Rectal smooth muscle tissue (tissue), 1 donor: ENCODE data around the gene CREB5.

Experiments used
- H3K27ac ChIP-seq: one replicate; pipeline ENCODE4 v1.7.0; 2013; ENCODE audit warnings: low read depth, low read length, inconsistent platforms
- H3K27me3 ChIP-seq: one replicate; pipeline ENCODE4 v1.7.0; 2013; ENCODE audit warnings: low read length; ENCODE audit not compliant: control insufficient read depth, insufficient read depth
- H3K36me3 ChIP-seq: one replicate; pipeline ENCODE4 v1.7.0; 2013; ENCODE audit warnings: low read length; ENCODE audit not compliant: control insufficient read depth, insufficient read depth
- H3K4me1 ChIP-seq: one replicate; pipeline ENCODE4 v1.7.0; 2013; ENCODE audit warnings: low read length; ENCODE audit not compliant: control insufficient read depth, insufficient read depth
- H3K4me3 ChIP-seq: one replicate; pipeline ENCODE4 v1.7.0; 2013; ENCODE audit warnings: low read length
- H3K9ac ChIP-seq: one replicate; pipeline ENCODE4 v1.7.0; 2013; ENCODE audit warnings: low read length

The CREB5 gene

DNA sequence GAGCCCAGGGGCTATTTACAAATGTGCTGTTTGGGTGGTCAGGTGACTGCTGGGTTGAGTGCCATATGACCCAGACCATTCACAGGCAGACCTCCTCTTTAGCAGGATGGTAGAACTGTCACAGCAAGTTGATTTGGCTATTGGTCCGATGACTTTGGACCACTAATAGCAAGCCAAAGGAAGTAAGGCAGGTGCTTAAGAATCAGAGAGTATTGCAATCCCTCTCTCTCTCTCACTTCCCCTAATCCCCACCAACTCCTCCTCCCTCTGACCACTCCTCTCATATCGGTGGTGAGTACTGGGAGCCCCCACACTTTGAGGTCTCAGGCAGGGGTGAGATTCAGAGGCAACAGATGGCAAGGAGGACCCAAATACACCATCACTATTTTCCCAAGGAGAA lies 380.5 kb downstream of the CREB5 start:
- Histone ChIP-seq H3K36me3 (no peaks in the 10 kb centered on the region), H3K27me3 (no peaks in the 10 kb centered on the region), H3K4me3 (no peak overlapping the region), H3K4me1 (no peaks in the 10 kb centered on the region), H3K27ac (no peak overlapping the region), H3K9ac (no peak overlapping the region)

DNA sequence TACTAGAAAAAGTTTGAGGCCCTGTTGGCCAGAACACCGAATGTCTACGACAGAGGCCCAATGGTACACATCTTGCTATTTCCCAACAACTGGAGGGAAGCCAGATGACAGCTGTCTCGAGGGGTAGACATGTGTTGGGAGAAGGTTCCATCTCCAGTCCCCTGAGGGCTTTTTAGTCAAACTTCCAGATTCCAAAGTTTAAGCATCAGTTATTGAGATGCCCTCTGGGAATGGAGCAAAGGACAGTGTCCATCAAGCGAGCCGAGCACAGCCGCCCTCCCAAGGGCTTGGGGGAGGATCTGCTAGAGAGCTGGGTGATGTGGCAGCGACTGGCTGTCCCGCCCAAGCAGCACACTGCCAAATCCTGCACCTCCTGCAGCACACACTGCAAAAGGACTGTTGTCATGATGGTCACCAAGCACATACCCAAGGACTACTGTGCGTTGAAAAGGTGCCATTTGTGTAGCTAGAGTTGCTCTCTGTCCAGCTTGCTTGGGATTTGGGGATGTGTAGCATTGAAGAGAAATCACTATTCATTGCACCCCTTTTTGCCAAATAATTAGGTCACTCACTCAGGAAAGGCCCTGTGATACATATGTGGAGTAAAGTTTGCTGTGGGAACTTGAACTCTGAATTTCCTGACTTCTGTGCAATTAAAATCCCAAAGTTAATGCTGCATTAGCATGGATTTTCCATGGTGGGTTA lies 381.2 kb downstream of the CREB5 start:
- H3K27me3 ChIP-seq, result no peaks in the 10 kb centered on the region
- H3K27ac ChIP-seq, result no peak overlapping the region
- H3K4me3 ChIP-seq, result no peak overlapping the region
- no peaks in the 10 kb centered on the region for H3K4me1 ChIP-seq
- no peak overlapping the region for H3K9ac ChIP-seq
- H3K36me3 ChIP-seq, result no peaks in the 10 kb centered on the region

DNA sequence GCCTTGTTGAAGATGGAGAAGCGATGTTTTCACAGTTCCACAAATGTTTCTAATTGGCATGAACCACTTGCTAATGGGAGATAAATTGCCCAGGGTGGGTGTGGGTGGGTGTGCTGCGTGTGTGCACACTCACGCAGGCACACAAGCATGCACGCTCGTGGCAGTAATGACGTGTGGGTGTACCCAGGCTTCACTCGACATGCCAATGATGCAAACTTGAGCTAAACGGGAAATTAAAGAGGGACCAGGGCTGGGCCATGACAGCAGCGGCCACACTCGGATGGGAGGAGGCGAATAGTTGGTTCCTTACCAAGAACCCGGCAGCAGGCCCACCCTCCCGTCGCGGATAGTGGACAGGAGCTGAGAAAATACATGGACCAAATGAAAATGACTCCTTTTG lies 386.0 kb downstream of the CREB5 start:
- H3K4me3 ChIP-seq, result no peak overlapping the region
- H3K9ac ChIP-seq, result no peak overlapping the region
- H3K4me1 ChIP-seq, result no peaks in the 10 kb centered on the region
- H3K36me3 ChIP-seq, result no peaks in the 10 kb centered on the region
- H3K27me3 ChIP-seq, result no peaks in the 10 kb centered on the region
- no peak overlapping the region for H3K27ac ChIP-seq

DNA sequence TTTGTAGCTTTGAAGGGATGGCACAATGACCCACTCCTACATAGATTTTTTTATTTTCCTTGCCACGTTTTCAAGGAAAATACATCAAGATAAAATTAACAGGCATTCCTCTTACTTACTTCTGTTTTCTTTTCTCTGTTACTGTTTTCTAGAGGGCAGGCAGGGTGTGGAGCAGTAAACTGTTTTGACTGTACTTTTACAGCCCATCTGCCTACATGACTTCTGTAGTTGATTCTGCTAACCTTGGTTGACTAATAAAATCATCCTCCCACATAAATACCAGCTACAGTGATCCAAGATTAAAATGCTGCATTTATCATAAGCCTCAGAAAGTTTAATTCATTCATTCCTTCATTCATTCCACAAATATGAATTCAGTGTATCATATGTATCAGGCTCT lies 387.3 kb downstream of the CREB5 start:
- H3K27ac ChIP-seq, result no peak overlapping the region
- peaks cover 3% of the 10 kb centered on the region for H3K36me3 ChIP-seq
- no peak overlapping the region for H3K9ac ChIP-seq
- no peaks in the 10 kb centered on the region for H3K27me3 ChIP-seq
- H3K4me3 ChIP-seq, result no peak overlapping the region
- no peaks in the 10 kb centered on the region for H3K4me1 ChIP-seq

DNA sequence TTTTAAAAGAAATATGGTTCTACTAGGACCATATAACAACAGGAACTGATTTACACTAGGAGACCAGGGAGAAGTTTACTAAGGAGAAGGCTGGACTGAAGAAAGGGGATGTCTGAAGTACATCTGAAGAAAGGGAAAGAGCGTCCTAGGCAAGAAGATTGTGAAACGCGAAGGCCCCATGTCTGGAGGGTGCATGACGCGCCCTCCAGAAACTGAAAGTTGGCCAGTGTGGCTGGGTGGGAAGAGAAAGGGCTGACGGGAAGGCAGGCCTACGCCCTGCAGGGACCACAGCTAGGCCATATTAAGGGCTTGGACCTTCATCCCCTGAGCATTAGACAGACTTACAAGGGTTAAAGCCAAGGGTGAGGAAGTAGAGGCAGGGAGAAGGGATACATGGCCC lies 387.8 kb downstream of the CREB5 start:
- H3K9ac ChIP-seq, result no peak overlapping the region
- H3K27ac ChIP-seq, result no peak overlapping the region
- H3K27me3 ChIP-seq, result no peaks in the 10 kb centered on the region
- no peak overlapping the region for H3K4me3 ChIP-seq
- no peaks in the 10 kb centered on the region for H3K4me1 ChIP-seq
- peaks cover 3% of the 10 kb centered on the region for H3K36me3 ChIP-seq

DNA sequence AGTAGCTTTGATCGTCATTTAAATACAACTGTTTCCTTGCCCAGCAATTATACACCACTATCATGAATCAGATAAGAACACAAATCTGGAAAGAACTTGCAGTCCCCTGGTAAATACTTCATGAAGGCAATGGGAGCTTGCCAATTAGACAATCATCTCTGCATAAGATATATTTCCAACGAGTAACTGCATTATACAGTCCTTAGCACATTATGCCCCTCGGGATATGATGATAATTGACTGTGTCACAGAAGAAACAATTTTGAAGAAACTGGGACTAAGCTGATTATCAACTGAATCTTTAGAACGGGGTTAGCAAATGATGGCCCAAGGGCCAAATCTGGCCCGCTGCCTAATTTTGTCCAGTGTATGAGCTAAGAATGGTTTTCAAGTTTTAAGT lies 390.1 kb downstream of the CREB5 start:
- Histone ChIP-seq H3K36me3 (peaks cover 3% of the 10 kb centered on the region), H3K4me1 (no peaks in the 10 kb centered on the region), H3K27me3 (no peaks in the 10 kb centered on the region), H3K9ac (no peak overlapping the region), H3K27ac (no peak overlapping the region), H3K4me3 (no peak overlapping the region)

DNA sequence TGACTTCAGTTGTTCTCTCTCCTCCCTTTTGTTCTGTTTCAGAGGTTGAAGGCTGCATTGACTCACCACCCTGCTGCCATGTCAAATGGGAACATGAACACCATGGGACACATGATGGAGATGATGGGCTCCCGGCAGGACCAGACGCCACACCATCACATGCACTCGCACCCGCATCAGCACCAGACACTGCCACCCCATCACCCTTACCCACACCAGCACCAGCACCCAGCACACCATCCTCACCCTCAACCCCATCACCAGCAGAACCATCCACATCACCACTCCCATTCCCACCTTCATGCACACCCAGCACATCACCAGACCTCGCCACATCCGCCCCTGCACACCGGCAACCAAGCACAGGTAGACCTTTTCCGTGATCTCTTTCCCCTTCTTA lies 391.8 kb downstream of the CREB5 start:
- Histone ChIP-seq H3K27ac (no peak overlapping the region), H3K4me1 (no peaks in the 10 kb centered on the region), H3K4me3 (no peak overlapping the region), H3K27me3 (no peaks in the 10 kb centered on the region), H3K9ac (no peak overlapping the region), H3K36me3 (peaks cover 3% of the 10 kb centered on the region)

DNA sequence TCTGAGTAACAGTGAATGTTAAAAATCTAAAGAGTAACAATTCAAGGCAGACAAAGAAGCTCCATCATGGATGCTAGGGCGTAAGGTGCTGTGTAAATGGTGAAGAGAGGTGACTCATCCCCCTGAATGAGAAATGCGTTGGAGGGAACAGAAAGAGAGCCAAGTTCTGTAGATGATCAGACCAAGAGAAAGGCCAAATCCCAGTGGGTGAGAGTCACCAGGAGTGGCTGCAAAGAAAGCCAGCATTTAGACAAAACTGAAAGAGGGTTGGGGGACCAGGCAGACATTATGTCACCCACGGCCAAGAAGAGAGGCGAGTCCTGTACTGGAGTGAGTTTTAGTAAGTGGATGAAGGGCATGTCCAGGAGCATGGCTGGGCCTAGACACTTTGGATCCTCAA lies 392.7 kb downstream of the CREB5 start:
- Histone ChIP-seq H3K36me3 (peaks cover 3% of the 10 kb centered on the region), H3K9ac (no peak overlapping the region), H3K27ac (no peak overlapping the region)

DNA sequence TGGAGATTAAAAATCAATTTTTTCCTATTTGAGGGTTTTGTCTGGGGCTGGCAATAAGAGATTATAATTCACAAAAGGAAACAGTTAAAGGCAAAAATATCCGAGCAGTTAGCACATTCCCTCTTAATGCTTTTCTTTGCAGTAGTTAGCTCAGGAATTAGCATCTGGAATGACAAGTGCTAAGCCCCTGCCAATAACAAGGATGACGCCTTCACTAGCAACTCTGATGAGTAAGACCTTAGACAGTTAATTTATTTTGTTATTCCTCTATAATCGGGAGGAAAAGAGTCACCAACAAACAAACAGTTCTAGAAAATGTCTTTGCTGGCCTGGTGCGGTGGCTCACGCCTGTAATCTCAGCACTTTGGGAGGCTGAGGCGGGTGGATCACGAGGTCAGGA lies 394.5 kb downstream of the CREB5 start:
- no peak overlapping the region for H3K27ac ChIP-seq
- H3K4me3 ChIP-seq, result no peak overlapping the region
- no peaks in the 10 kb centered on the region for H3K4me1 ChIP-seq
- no peak overlapping the region for H3K9ac ChIP-seq
- H3K27me3 ChIP-seq, result no peaks in the 10 kb centered on the region
- peaks cover 3% of the 10 kb centered on the region for H3K36me3 ChIP-seq

More for the DNA sequence above, 392.7 kb downstream of the CREB5 start:
- Histone ChIP-seq H3K4me3 (no peak overlapping the region), H3K4me1 (no peaks in the 10 kb centered on the region), H3K27me3 (no peaks in the 10 kb centered on the region)

DNA sequence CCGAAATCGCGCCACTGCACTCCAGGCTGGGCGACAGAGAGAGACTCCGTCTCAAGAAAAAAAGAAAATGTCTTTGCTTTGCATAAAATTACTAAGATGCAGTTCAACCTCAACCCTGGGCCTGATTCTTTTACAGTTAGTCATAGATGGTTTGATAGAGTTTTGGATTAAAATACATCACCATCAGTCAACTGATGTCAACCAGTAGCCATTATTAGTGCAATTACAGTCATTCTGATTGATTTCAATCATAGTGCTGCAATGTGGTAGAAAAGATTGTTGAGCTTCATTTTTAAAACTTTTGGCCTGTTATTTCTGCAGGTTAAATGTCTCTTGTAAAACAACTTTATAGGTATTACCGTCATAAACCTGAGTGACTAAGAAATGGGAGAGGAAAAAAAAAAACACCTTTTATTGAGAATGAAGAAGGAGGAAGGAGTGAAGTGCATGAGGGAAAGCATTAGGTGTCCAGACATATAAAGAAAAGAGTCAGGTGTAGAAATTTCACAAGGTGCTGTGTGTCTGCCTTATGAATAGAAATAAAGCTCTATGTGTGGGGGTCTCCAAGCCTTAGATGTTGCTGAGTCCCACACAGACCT lies 395.2 kb downstream of the CREB5 start:
- no peak overlapping the region for H3K4me3 ChIP-seq
- H3K27ac ChIP-seq, result no peak overlapping the region
- H3K9ac ChIP-seq, result no peak overlapping the region
- H3K27me3 ChIP-seq, result no peaks in the 10 kb centered on the region
- H3K36me3 ChIP-seq, result peaks cover 3% of the 10 kb centered on the region
- H3K4me1 ChIP-seq, result no peaks in the 10 kb centered on the region

DNA sequence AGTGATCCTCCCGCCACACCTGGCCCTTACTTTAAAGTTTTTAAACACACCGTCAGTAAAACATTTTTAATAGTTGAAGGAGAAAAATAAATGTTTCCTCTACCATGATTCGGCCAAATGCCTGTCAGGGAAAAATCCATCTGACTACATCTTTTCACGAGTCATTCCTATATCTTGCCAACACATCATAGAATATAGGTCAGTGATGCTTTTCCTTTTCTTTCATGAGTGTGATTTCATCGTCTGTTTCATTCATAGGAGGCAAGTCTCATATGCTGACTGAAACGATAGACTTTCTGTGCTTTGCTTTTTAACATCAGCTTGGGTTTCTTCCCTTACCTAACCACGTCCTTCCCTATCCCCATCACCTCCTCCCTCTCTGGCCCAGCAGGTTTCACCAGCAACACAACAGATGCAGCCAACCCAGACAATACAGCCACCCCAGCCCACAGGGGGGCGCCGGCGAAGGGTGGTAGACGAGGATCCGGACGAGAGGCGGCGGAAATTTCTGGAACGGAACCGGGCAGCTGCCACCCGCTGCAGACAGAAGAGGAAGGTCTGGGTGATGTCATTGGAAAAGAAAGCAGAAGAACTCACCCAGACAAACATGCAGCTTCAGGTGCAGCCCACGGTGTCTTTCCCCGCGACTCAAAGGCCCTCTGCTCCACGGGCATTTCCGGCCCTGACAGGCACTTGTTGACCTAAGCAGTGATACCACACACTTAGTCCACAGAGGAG lies 396.6 kb downstream of the CREB5 start:
- peaks cover 3% of the 10 kb centered on the region for H3K36me3 ChIP-seq

DNA sequence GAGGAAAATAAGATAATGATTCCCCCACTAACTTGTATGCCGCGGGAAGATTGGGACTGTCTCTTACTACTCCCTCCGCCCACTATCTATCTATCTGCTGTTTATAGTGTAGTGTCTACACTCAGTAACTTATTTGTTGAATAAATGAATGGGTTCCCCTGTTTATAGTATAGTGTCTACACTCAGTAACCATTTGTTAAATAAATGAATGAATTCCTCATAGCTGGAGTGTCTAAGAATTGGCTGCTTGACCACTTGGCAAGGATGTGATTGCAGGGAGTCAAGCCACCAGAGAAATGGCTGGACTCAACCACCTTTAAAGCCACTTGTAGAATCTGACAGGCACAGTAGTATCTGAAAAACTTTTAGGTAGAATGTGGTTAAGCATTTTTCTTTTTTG lies 398.7 kb downstream of the CREB5 start:
- Histone ChIP-seq H3K4me1 (no peaks in the 10 kb centered on the region), H3K9ac (no peak overlapping the region), H3K27me3 (no peaks in the 10 kb centered on the region), H3K4me3 (no peak overlapping the region), H3K27ac (no peak overlapping the region), H3K36me3 (no peaks in the 10 kb centered on the region)

More for the DNA sequence above, 396.6 kb downstream of the CREB5 start:
- Histone ChIP-seq H3K4me3 (no peak overlapping the region), H3K27me3 (no peaks in the 10 kb centered on the region), H3K4me1 (no peaks in the 10 kb centered on the region), H3K9ac (no peak overlapping the region), H3K27ac (no peak overlapping the region)
